GM18873 (cell line): Measurements from ENCODE around the gene C19orf25.

Experiments
- ATAC-seq: cut with Tn5 transposase; IDR thresholded peaks from one replicate; pipeline ENCODE4 v1.9.1; 2021; ENCODE audit warnings: mild to moderate bottlenecking, moderate library complexity, moderate number of reproducible peaks; ENCODE audit not compliant: unreplicated experiment, low FRiP score

Gene C19orf25

GRCh38 chr19:1468274-1468820, 10.7 kb downstream of the C19orf25 start:
- ATAC-seq: no peak

GRCh38 chr19:1467490-1468273, 11.3 kb downstream of the C19orf25 start:
- ATAC-seq: no peak

GRCh38 chr19:1467215-1467489, 11.9 kb downstream of the C19orf25 start:
- ATAC-seq: no peak

- no peak for ATAC-seq
Observed at GRCh38 chr19:1466461-1467214, 12.4 kb downstream of the C19orf25 start.

GRCh38 chr19:1466018-1466460, 13.0 kb downstream of the C19orf25 start:
- no peak for ATAC-seq

- ATAC-seq: no peak
Observed at GRCh38 chr19:1465191-1466016, 13.6 kb downstream of the C19orf25 start.

- ATAC-seq: no peak
Observed at GRCh38 chr19:1461862-1462261, 17.2 kb downstream of the C19orf25 start.

GRCh38 chr19:1460033-1460995, 18.7 kb downstream of the C19orf25 start:
- no peak for ATAC-seq

GRCh38 chr19:1459479-1459878, 19.5 kb downstream of the C19orf25 start:
- ATAC-seq: no peak

GRCh38 chr19:1457892-1458291, 21.1 kb downstream of the C19orf25 start:
- ATAC-seq: no peak

GRCh38 chr19:1457031-1457739, 21.8 kb downstream of the C19orf25 start:
- ATAC-seq: no peak

GRCh38 chr19:1456121-1456900, 22.7 kb downstream of the C19orf25 start:
- no peak for ATAC-seq

GRCh38 chr19:1455336-1456120, 23.5 kb downstream of the C19orf25 start:
- ATAC-seq: no peak

GRCh38 chr19:1455002-1455335, 24.0 kb downstream of the C19orf25 start:
- ATAC-seq: no peak

GRCh38 chr19:1453525-1454364, 25.3 kb downstream of the C19orf25 start:
- no peak for ATAC-seq

- ATAC-seq: no peak
Observed at GRCh38 chr19:1452802-1453524, 26.1 kb downstream of the C19orf25 start.
